Right renal cortex interstitium (tissue), 3 donors: Measurements from ENCODE around the gene KRT85. TPM values are rescaled to one million over a fixed set of nuclear protein-coding genes. Genes with fewer than 3 reads are reported as not detected.

ENCODE experiments used
- DNase-seq, 3 donors: peaks; one replicate each; pipeline ENCODE4 v3.0.0-alpha.2; 2013; ENCODE audit warnings: low read depth in 3 of 3, low spot score in 2 of 3
- polyA plus RNA-seq, 3 donors: library from polyadenylated mRNA; unstranded; fragments of 120-200 nt; gene quantifications; one replicate each; pipeline ENCODE4 v1.2.1, GENCODE V29; 2013; ENCODE audit not compliant: insufficient read length in 3 of 3

KRT85 gene
- polyA plus RNA-seq, 3 donors: not detected

DNA sequence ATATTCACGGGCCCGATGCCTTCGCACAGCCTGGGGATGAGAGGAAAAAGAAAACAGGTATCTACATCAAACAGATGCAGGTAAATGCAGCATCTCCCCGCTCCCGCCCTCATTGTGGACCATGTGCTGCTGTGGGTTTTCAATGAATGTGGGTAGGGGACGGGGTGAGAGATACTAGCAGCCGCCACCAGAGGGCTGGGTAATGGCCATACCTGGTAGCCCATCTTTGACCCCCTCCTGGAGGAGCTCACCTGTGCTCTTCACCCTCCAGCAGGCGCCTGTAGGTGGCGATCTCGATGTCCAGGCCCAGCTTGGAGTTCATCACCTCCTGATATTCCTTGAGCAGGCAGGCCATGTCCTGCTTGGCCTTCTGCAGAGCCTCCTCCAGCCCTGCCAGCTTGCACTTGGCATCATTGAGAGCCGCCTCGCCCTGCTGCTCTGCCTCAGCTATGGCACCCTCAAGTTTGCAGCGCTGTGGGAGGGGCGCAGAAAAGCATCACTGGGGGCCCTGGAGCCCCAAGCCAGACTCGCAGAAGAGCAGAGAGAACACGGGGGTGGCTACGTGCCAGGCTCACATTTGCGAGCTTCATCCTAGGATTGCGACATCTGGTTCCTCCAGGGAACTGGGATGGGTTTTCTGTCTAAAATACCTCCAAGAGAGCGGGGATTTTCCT lies 28.6 kb upstream of the KRT85 start:
- DNase-seq: no peak

GRCh38 chr12:52394836-52395405 lies 27.6 kb upstream of the KRT85 start:
- DNase-seq: no peak

- no peak for DNase-seq
Observed at GRCh38 chr12:52392465-52393007, 25.3 kb upstream of the KRT85 start.

DNA sequence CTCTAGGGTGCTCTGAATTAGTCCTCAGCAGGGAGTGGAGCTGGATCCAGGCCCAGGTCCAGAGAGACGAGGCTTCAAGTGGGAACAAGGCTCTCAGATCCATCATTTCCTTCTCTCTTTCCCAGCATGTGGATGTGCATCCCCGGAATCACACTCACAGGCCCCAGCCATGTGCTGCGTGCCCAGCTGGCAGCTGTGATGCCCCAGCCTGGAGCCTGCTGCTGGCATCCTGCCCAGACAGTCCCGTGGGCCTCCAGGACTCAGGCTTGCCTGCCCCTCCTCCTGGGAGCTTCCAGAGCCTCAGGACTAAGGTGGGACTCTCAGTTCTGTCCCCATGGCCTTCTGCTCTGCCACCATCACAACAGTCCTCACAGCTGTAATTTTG lies 24.3 kb upstream of the KRT85 start:
- no peak for DNase-seq

DNA sequence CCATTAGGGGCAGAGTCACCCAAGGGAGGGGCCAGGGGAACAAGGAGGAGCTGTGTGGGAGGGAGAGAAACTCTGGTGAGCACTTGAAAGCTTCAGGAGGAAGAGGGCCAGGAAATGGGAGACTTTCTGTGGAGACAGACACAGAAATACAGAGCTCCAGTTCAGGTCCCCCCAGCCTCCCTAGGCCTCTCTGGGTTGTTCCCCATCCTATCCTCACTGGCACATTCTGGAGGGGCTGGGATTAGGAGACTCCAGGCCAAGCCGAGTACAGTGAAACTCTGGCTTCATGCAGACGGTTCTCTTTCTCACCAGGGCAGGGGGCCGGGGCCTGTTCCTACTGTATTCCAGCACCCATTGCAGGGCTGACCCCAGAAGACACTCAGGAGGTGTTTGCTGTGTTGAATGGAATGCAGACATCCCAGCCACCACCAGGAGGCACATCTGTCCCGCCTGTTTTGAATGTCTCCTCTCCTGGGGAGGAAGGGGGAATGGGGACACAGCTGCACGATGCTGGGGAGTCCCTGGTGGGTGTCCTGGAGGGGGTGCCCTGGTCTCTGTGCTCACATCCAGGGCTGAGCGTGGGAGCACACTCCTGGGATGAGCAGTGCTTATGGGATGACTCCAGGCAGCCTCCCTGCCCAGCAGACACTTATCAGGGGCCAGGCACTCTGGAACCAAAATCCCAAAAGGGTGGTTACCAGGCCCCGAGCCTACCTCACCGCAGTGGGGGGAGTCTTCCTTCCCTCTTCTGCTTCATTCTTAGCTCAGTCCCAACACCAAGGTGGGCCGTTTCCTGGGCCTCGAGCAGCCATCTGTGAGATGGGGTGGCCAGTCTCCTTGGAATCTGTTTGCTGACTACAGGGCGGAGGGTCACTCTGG lies 23.7 kb upstream of the KRT85 start:
- no peak for DNase-seq

GRCh38 chr12:52389313-52390207 lies 22.3 kb upstream of the KRT85 start:
- no peak for DNase-seq

GRCh38 chr12:52387859-52388258 lies 20.6 kb upstream of the KRT85 start:
- DNase-seq: no peak

DNA sequence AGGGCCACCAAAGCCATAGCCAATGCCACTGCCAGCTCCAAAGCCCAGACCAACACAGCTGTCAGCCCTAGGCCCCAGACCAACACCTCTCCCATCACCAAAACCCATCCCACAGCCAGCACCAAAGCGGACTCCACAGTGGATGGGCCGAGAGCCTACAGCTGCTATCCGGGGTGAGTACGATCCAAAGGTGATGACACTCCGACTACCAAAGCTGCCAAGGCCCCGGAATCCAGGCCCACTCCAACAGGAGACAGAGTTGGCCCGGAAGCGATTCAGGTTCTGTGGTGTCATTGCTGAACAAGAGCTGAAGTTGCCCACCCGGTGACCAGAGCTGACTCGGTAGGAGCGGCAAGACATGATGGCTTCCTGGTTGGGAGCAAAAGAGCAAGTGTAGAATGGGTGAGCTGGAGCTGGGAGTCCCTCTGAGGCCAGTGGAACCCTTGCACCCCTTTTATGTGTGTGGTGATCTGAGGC lies 18.0 kb upstream of the KRT85 start, which contains the start of gene KRT84:
TSS of gene KRT84 (minus strand) at position 427 of the 477 bp plus-strand sequence. CDS start at position 360, 67 bp downstream.
- no peak for DNase-seq

DNA sequence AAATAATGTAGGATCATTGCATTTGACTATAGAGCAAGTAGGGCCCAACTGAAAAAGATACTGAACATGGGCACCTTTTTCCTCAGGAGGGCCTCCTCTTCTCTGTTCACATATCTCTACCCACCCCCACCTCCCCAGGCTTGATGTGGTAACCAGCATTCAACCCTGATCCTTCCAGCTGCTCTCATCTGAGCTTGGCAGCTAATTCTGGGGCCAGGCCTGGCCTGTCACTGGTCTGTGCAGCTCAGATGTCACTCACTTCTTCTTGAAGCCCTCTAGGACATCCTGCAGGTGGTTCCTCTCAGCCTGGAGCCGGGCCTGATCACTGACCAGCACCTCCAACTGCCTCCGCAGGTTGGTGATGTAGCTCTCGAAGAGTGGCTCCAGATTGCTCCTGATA lies 16.1 kb upstream of the KRT85 start:
- DNase-seq: no peak

DNA sequence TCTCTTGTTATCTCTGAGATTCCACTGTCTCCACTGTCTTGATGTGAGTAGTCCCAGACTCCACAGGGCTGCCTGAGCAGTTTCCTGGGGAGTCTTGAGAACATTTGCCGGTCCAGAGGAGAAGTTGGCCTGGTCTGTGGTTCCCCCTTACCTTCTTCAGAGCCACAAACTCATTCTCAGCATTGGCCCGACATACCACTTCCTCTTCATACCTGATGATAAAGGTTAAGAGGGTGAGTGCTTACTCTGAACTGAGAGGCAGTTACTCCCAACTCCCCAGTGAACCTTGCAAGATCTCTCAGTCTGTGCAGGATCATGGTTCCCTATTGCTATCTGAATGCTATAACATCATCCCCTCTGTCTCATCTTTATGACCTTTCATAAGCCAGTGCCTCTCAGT lies 15.6 kb upstream of the KRT85 start:
- DNase-seq: no peak

DNA sequence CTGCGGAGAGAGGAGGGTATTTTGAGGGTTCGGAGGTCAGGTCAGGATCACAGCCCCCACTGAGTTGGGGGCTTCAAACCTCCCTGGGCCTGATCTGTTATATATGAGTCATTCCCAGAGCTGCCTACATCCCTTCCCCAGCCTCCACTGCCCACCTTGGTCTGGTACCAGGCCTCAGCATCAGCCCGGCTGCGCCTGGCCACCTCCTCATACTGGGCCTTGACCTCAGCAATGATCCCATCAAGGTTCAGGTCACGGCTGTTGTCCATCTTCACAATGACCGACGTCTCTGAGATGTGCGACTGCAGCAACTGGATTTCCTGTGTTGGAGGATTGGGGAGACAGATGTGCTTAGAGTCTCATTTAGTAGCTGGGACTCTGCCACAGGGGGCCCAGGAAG lies 13.9 kb upstream of the KRT85 start:
- no peak for DNase-seq

DNA sequence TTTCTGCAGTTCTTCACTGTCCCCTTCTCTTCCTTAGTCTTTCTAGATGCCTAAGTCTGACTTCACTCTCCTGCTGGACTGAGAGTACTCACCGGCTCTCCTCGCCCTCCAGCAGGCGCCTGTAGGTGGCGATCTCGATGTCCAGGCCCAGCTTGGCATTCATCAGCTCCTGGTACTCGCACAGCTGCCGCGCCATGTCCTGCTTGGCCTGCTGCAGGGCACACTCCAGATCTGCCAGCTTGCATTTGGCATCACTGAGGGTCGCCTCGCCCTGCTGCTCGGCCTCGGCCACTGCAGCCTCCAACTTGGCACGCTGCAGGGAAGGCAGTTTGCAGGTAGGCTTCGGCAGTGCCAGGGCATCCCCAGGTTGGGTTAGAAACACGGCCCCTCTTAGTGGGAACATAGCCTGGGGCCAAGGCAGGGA lies 13.0 kb upstream of the KRT85 start:
- DNase-seq: no peak

DNA sequence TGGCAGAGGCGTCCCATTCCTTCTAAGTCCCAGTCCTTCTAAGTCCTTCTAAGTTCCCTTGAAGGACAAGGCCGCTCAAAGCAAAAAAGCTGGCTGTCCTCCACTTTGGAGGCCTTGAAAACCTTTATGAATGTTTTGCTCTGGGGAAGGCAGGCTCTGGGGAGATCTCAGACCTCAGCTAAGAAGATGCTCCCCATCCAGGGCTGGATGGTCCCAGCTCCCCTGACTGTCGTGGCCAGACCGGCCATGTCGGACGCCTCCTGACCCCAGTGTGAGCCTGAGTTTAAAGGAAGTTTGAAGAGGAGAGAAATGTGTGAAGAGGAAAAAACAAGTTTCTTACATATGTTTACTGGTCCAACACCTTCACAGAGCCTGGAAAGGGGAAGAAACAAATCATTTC lies 12.3 kb upstream of the KRT85 start:
- DNase-seq: no peak

GRCh38 chr12:52378091-52378490 lies 10.8 kb upstream of the KRT85 start:
- DNase-seq: no peak

- DNase-seq: no peak
Observed at GRCh38 chr12:52377266-52377665, 10.0 kb upstream of the KRT85 start.

DNA sequence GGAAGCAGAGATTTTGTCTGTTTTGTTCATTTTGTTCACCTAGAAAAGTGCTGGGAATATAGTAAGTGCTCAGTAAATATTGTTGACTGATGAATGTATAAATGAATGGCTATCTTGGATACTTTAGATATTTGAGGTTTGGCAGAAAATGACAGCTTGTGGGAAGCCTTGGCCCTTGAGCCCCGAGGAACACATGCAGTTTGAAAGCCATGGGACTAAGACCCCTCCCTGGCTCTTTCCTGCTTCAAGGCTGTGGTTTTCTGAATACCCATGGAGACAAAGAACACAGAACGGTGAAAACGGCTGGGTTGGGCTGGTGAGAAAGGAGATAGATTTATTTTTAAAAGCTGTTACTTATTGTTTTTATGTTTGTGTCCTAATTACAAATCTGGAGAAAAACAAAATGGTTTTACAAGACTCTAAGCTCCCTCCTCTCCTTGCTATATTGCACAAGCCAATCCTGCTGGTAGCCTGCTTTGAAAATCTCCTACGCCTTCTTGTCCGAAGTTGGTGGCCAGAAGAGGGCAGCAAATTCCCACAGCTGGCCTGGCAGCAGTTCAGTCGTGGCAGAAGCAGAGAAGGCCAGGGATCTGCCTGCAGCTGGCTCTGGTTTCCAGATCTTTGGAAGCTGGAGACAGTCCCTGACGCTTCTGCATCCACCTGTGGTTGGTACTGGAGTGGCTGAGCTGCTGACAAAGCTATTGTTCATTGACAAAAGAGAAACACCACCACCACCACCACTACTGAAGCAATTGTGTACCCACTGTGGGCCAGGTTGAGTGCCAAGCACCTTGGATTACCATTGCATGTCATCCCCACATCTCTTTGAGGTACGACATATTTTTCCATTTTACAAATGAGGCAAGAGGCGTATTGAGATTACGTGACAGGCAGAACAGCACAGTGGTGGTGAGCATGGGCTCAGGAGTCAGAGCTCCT lies 5.2 kb upstream of the KRT85 start:
- DNase-seq: peak; percentile 63 to 67 (median 66)

DNA sequence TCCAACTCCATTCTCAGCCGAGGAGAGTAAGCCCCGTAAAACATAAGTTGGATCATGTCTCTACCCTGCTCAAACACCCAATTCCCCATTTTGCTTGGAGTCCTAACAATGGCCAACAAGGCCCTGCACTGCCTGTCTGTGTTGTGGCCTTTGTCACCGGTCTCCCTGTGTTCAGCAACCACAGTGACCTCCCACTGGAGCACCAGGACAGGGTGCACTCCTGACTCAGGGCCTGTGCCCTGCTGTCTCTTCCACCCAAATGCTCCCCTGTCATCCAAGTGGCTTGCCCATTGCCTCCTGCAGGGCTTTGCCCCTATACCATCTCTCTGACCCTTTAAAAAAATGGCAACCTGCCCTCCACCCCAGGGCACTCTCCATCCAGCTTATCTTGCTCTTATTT lies 4.4 kb upstream of the KRT85 start:
- DNase-seq: no peak

DNA sequence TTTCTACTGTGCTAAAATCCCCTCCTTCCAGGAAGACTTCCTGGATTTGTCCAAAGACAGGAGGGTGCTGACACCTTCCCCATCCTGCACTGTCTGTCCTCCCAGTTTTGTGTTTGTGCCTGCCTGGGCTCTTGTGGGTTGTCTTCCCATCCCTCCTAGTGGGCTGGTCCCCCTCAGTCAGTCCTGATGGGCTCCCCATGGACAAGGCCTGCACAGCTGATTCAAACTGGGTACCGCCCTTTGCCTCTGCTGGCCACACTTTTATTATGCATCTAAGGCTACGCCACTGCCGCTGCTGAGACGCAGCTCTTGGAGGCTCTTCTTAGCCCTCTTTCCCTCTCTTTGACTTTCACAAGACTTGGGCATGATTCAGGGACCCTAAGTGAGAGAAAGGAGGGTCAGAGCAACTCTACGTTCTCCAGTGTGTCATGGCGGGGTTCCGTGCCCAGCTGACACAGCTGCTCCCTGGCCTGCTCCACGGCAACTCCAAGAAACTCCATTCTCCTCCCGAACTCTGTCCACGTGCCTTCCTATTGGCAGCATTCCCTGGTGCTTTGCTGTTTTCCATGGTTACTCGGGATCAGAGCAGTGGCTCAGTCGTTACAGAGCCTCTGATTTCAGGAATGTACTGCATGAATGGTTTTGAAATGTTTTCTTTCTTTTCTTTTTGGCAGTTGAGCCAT lies 3.8 kb upstream of the KRT85 start:
- peak in 2 of 3 donors; percentile 16 to 38 for DNase-seq

GRCh38 chr12:52369809-52370208 lies 2.5 kb upstream of the KRT85 start:
- no peak for DNase-seq
